Endothelial cell of umbilical vein (primary cell): ENCODE data around the gene SEMA4G. TPM values are rescaled to one million over a fixed set of nuclear protein-coding genes. Genes with fewer than 3 reads are reported as not detected.

ENCODE experiments used
- BruUV-seq: library from RNA; stranded (reverse); fragments of 400-500 nt; replicated peaks from 2 replicates; lab custom pipeline; 2021; lab: Mats Ljungman, UMichigan
- CTCF ChIA-PET: fragments of 300-600, 350-600 bp; sonication (Branson Sonifier 250); formaldehyde crosslinking; loops from one replicate; lab custom pipeline; 2021; ENCODE audit warnings: antibody characterized with exemption, inconsistent platforms; lab: Charles Lee
- POLR2A ChIA-PET: fragments of 300-600, 350-600 bp; sonication (Branson Sonifier 250); formaldehyde crosslinking; loops from one replicate; lab custom pipeline; 2021; ENCODE audit warnings: antibody characterized with exemption, inconsistent platforms; lab: Charles Lee
- DNase-seq: peaks from one replicate; pipeline ENCODE4 v3.0.0-alpha.2; 2011; ENCODE audit warnings: low read depth, low spot score
- FAIRE-seq: peaks from 2 replicates; lab custom pipeline; 2011; peaks lifted over from hg19 to GRCh38; lab: Jason Lieb, UNC
- H2AFZ ChIP-seq: 2 replicates; pipeline ENCODE4 v1.6.0; 2012; ENCODE audit warnings: low read depth, low read length, control low read depth, inconsistent platforms
- H3K27ac ChIP-seq: 2 replicates; pipeline ENCODE4 v1.5.1; 2011; ENCODE audit warnings: low read depth, mild to moderate bottlenecking, control low read depth, low read length, moderate library complexity; ENCODE audit not compliant: insufficient read depth
- H3K27me3 ChIP-seq, 2 experiments: 2 replicates each; pipeline versions ENCODE4 v1.6.0 to v1.6.1; 2011; ENCODE audit warnings: low read length in 2 of 2, mixed read lengths in 1 of 2; ENCODE audit not compliant: control insufficient read depth in 2 of 2, insufficient read depth in 2 of 2
- H3K36me3 ChIP-seq, 2 experiments: 2 replicates in 1 of 2; 3 replicates in 1 of 2; pipeline ENCODE4 v1.5.1; 2011; ENCODE audit warnings: low read length in 2 of 2, mild to moderate bottlenecking in 1 of 2, moderate library complexity in 1 of 2; ENCODE audit not compliant: control insufficient read depth in 2 of 2, insufficient read depth in 2 of 2; ENCODE audit errors: extremely low read depth in 1 of 2
- H3K4me1 ChIP-seq: 3 replicates; pipeline ENCODE4 v1.5.1; 2011; ENCODE audit warnings: mild to moderate bottlenecking, low read length; ENCODE audit not compliant: control insufficient read depth, insufficient read depth; ENCODE audit errors: extremely low read depth
- H3K4me2 ChIP-seq: 2 replicates; pipeline ENCODE4 v1.6.1; 2011; ENCODE audit warnings: low read length, control low read depth, mixed read lengths; ENCODE audit not compliant: insufficient read depth
- H3K4me3 ChIP-seq, 3 experiments: fragments of 200-600 bp in 1 of 3; sonication (generic), shearing (Covaris generic) in 1 of 3; replicated peaks in 1 of 3; 2 replicates each; pipeline ENCODE4 v1.5.1; 2011 to 2016; ENCODE audit warnings: control low read depth in 3 of 3, low read length in 3 of 3, mild to moderate bottlenecking in 2 of 3, inconsistent platforms in 1 of 3, low read depth in 1 of 3, moderate library complexity in 1 of 3; ENCODE audit not compliant: insufficient read depth in 1 of 3
- H3K79me2 ChIP-seq: 2 replicates; pipeline ENCODE4 v1.6.0; 2012; ENCODE audit warnings: low read length, inconsistent platforms; ENCODE audit not compliant: control insufficient read depth, insufficient read depth
- H3K9ac ChIP-seq: replicated peaks from 2 replicates; pipeline ENCODE3; 2011; ENCODE audit warnings: low read length, control low read depth; ENCODE audit not compliant: insufficient read depth; ENCODE audit errors: extremely low read depth
- H3K9me1 ChIP-seq: replicated peaks from 3 replicates; pipeline ENCODE4 v1.6.0; 2011; ENCODE audit warnings: mild to moderate bottlenecking, low read length; ENCODE audit not compliant: control insufficient read depth, insufficient read depth; ENCODE audit errors: extremely low read depth
- H3K9me3 ChIP-seq: replicated peaks from 2 replicates; pipeline ENCODE4 v1.5.1; 2012; ENCODE audit warnings: low read length, inconsistent platforms; ENCODE audit not compliant: control insufficient read depth, insufficient read depth
- H4K20me1 ChIP-seq: replicated peaks from 2 replicates; pipeline ENCODE3; 2011; ENCODE audit warnings: mild to moderate bottlenecking, low read length; ENCODE audit not compliant: control insufficient read depth, insufficient read depth; ENCODE audit errors: extremely low read depth
- CTCF ChIP-seq, 2 donors: IDR thresholded peaks; 1 replicate in 1 of 2; 2 replicates in 1 of 2; pipeline ENCODE4 v1.5.1; 2011; ENCODE audit warnings: low read length in 2 of 2, mild to moderate bottlenecking in 2 of 2, moderate library complexity in 2 of 2, control low read depth in 1 of 2, inconsistent platforms in 1 of 2, low read depth in 1 of 2; ENCODE audit not compliant: insufficient read depth in 1 of 2; ENCODE audit errors: extremely low read depth in 1 of 2
- EZH2 ChIP-seq: IDR thresholded peaks from 2 replicates; pipeline ENCODE4 v1.6.1; 2012; ENCODE audit warnings: borderline replicate concordance, low read depth, mild to moderate bottlenecking, moderate library complexity, low read length, inconsistent platforms; ENCODE audit not compliant: severe bottlenecking
- FOS ChIP-seq: IDR thresholded peaks from 2 replicates; pipeline ENCODE4 v1.6.1; 2011; ENCODE audit warnings: mild to moderate bottlenecking, low read length, moderate library complexity, borderline replicate concordance; ENCODE audit not compliant: insufficient read depth
- GATA2 ChIP-seq: IDR thresholded peaks from 2 replicates; pipeline ENCODE4 v1.7.0; 2011; ENCODE audit warnings: low read depth, mild to moderate bottlenecking, moderate library complexity, mixed read lengths, low read length; ENCODE audit not compliant: insufficient read length, insufficient read depth
- JUN ChIP-seq: IDR thresholded peaks from 2 replicates; pipeline ENCODE4 v1.6.1; 2011; ENCODE audit warnings: borderline replicate concordance, low read depth; ENCODE audit not compliant: insufficient read length, insufficient read depth
- MAX ChIP-seq: IDR thresholded peaks from 2 replicates; pipeline ENCODE4 v1.6.1; 2011; ENCODE audit not compliant: insufficient read depth, insufficient read length
- MYC ChIP-seq: IDR thresholded peaks from one replicate; pipeline ENCODE4 v1.6.1; 2011; ENCODE audit warnings: mild to moderate bottlenecking, low read depth, low read length
- POLR2A ChIP-seq: IDR thresholded peaks from 2 replicates; pipeline ENCODE4 v1.6.1; 2012; ENCODE audit warnings: low read depth, mild to moderate bottlenecking, control low read depth, low read length
- POLR2AphosphoS5 ChIP-seq: IDR thresholded peaks from 2 replicates; pipeline ENCODE4 v1.6.1; 2012; ENCODE audit warnings: low read depth, mild to moderate bottlenecking, control low read depth, low read length, moderate library complexity; ENCODE audit not compliant: insufficient read depth
- dilution Hi-C: fragments of 300-500 bp; cut with MboI; formaldehyde crosslinking; loops from one replicate; pipeline ENCODE4 v1.15.0; 2019; ENCODE audit warnings: low sequenced_read_pairs; ENCODE audit not compliant: extremely low pct_ligation_motif_present
- intact Hi-C: fragments of 100-400 bp; cut with micrococcal nuclease; formaldehyde crosslinking; loops from one replicate; pipeline ENCODE4 v1.10.0; 2022
- polyA plus RNA-seq, 4 experiments: library from polyadenylated mRNA; depleted of rRNA in 3 of 4; stranded (reverse) in 3 of 4; unstranded in 1 of 4; fragments of >200 nt; gene quantifications; 2 replicates each; pipeline versions ENCODE4 v1.2.1 to v1.2.3, GENCODE V29; 2011 to 2012; ENCODE audit warnings: missing spikeins in 1 of 4
- total RNA-seq: library from RNA; stranded (reverse); gene quantifications from 2 replicates; pipeline ENCODE4 v1.2.3, GENCODE V29; 2021

Gene SEMA4G
- total and polyA plus RNA-seq, 2 donors (not counting 3 experiments of a cell fraction or from before 2014, with no cell fraction given) = 6.0 to 10.4 TPM

- Histone ChIP-seq H3K27ac (no peak overlapping the region), H3K9ac (no peak overlapping the region), H2AFZ (no peak overlapping the region), H3K4me3 (no peak overlapping the region), H3K9me3 (no peaks in the 10 kb centered on the region), H3K4me2 (no peak overlapping the region), H3K36me3 (peaks cover 20 to 35% of the 10 kb centered on the region in 2 experiments), H3K4me1 (no peaks in the 10 kb centered on the region), H3K27me3 (no peaks in the 10 kb centered on the region), H3K79me2 (no peaks in the 10 kb centered on the region), H4K20me1 (no peaks in the 10 kb centered on the region), H3K9me1 (no peaks in the 10 kb centered on the region)
- dilution Hi-C loops (no loop called here), intact Hi-C loops (no loop called here)
- DNase-seq (peak; percentile 46), FAIRE-seq (no peak)
- no TSS peak for BruUV-seq
- no peak for TF ChIP-seq CTCF (IDR thresholded peaks at IDR 0.05; ENCODE audit: extremely low read depth in 1 of 2, insufficient read depth in 1 of 2, low read depth in 1 of 2, low read length in 2 of 2)
- TF ChIP-seq GATA2 = no peak
- TF ChIP-seq MYC = no peak
- no peak for TF ChIP-seq FOS
- TF ChIP-seq EZH2 = no peak
- TF ChIP-seq POLR2AphosphoS5 = no peak
- no peak for TF ChIP-seq MAX
- TF ChIP-seq POLR2A = no peak
- TF ChIP-seq JUN = no peak
- CTCF ChIA-PET = no interaction called here
- POLR2A ChIA-PET = no interaction called here
Measured at GRCh38 chr10:100927266-100927665, 42.0 kb upstream of the SEMA4G start.
